Epidermal melanocyte (primary cell): ENCODE measurements around the gene BCDIN3D.
"Not testable (repeated sequence)": the region's sequence is repeated elsewhere in the genome, so short reads cannot be mapped to it uniquely, and the experiment has no call there.

Experiments
- DNase-seq: peaks from one replicate; pipeline ENCODE4 v3.0.0; 2011; ENCODE audit warnings: low spot score; ENCODE audit not compliant: insufficient read length

The BCDIN3D gene

DNA sequence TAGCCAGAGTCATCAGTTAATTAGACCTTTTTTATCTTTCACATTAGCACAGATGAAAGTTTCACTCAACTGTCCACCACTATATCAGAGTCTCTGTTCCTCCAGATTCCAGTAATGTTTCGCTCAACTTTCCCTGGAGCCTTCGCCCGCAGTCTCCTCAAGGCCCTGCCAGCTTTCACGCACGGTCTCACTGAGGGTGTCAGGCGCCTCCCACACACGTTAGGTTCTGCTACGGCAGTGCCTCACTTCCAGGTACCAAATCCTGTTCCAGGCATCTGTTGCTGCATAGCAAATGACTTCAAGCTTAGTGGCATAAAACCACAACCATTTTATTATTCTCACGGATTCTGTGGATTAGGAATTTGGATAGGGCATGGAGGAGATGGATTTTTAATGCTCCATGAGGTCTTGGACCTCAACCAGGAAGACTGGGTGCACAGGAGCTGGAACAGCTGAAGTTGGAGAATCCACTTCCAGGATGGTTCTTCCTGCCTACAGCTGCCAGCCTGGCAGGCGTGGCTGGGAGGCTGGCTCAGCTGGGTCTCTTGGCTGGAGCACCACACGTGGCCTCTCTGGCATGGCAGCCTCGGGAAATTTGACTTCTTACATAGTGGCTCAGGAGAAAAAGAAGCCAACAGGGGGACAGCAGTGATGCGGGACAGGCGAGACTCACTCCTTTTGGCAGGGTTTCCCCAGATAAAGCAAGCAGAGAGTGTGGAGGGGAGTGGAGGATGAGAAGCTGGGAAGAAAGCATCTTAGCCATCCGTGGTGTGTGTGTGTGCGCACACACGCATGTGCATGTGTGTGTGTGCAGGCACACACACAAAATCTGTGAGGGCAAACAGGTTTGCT lies 21.3 kb upstream of the BCDIN3D start:
- no peak for DNase-seq

DNA sequence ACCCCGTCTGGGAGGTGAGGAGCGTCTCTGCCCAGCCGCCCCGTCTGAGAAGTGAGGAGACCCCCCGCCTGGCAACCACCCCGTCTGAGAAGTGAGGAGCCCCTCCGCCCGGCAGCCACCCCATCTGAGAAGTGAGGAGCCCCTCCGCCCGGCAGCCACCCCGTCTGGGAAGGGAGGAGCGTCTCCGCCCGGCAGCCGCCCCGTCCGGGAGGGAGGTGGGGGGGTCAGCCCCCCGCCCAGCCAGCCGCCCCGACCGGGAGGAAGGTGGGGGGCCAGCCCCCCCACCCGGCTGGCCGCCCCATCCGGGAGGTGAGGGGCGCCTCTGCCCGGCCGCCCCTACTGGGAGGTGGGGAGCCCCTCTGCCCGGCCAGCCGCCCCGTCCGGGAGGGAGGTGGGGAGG lies 18.0 kb upstream of the BCDIN3D start:
- DNase-seq: not testable (repeated sequence)

DNA sequence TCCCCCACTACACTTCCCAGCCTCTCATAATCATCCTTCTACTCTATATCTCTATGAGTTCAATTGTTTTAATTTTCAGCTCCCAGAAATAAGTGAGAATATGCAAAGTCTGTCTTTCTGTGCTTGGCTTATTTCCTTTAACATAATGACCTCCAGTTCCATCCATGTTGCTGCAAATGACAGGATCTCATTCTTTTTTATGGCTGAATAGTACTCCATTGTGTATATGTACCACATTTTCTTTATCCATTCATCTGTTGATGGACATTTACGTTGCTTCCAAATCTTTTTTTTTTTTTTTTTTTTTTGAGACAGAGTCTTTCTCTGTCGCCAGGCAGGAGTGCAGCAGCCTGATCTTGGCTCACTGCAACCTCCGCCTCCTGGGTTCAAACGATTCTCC lies 13.0 kb upstream of the BCDIN3D start:
- not testable (repeated sequence) for DNase-seq

DNA sequence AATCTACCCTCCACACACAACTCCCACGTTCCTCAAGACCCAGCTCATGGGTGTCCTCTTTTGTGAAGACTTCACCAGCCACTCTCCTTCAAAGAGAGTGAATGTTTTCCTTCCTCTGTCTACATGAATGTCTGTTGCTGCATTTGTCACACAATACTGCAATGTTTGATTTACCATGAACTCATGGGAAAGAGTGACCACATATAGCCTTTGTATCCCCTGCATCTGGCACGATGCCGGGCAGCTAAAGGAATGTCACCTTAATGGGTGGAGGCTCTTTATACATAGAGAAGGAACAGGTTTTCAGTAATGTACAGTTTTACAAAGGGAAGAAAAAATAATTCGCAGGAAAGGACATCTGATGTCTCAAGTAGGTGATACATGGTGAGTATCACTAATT lies 12.1 kb upstream of the BCDIN3D start:
- DNase-seq: no peak

DNA sequence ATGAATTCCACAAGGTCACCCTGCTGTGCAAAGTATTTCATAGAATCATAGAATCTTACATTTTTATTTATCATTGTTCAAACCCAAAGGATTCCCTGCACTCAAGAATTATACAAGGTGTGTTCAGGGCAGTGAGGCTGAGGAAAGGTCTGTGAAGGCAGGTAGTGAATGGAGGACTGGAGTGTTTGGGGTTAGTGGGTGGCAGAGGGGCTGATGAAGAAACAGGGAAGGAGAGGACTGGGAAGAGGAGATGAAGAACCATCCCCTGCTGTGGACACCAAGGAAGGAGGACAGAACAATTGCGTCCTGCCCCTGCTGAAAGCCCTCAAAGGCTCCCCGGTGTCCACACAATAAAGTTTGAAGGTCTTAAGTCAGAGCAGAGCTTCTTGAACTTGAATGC lies 10.8 kb upstream of the BCDIN3D start:
- DNase-seq: no peak

- DNase-seq: no peak
These were observed 4.3 kb upstream of the BCDIN3D start for GRCh38 chr12:49847161-49847560.

- DNase-seq: no peak
These were observed 3.1 kb upstream of the BCDIN3D start for GRCh38 chr12:49846032-49846431.

- no peak for DNase-seq
These were observed 1.1 kb upstream of the BCDIN3D start for GRCh38 chr12:49843876-49844437.

GRCh38 chr12:49843411-49843810 lies 505 bp upstream of the BCDIN3D start:
- DNase-seq: no peak

DNA sequence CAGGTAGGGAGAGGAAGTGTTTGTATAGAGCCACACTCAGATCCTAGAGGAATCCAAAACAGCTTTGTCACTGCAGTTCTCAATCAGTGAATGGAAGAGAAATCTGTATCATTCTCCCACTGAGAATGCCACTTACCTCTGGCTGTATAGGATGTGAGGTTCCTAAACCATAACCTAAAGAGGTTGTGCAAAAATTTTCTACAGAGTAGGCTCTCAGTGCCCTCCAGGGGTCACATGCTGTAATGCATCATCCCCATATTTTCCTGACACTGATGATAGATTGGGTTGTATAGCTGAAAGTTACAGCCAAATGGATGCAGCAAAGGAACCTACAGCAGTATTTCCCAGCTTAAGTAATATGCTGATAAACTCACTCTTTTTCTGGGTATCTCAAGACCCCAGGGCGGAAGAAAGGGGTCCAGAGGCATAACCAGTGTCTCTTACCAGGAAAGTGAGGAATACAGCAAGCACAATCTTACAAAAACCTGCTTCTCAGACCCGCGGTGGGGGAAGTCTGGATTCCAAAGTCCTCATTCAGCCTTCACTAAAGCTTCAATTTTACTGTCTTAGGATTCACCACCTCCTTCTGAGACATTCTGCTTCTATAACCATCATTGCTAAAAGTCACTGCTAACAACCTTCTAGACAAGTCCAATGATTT lies 3.8 kb downstream of the BCDIN3D start:
- no peak for DNase-seq

GRCh38 chr12:49832836-49833421 lies 10.0 kb downstream of the BCDIN3D start:
- no peak for DNase-seq

DNA sequence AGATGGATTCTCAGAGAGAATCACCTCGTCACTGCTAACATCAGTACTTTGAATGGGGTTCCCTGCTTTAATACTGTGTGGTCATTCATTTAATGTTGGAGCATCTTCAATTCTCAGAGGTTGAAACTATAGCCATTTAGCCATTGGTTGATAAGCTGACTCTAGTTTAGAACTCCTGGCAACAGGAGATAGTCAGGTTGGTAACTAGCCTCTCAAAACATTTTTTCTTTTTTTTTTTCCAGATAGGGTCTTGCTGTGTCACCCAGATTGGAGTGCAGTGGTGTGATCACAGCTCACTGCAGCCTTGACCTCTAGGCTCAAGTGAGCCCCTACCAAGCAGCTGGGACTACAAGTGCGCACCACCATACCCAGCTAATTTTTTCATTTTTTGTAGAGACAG lies 11.2 kb downstream of the BCDIN3D start:
- DNase-seq: no peak

DNA sequence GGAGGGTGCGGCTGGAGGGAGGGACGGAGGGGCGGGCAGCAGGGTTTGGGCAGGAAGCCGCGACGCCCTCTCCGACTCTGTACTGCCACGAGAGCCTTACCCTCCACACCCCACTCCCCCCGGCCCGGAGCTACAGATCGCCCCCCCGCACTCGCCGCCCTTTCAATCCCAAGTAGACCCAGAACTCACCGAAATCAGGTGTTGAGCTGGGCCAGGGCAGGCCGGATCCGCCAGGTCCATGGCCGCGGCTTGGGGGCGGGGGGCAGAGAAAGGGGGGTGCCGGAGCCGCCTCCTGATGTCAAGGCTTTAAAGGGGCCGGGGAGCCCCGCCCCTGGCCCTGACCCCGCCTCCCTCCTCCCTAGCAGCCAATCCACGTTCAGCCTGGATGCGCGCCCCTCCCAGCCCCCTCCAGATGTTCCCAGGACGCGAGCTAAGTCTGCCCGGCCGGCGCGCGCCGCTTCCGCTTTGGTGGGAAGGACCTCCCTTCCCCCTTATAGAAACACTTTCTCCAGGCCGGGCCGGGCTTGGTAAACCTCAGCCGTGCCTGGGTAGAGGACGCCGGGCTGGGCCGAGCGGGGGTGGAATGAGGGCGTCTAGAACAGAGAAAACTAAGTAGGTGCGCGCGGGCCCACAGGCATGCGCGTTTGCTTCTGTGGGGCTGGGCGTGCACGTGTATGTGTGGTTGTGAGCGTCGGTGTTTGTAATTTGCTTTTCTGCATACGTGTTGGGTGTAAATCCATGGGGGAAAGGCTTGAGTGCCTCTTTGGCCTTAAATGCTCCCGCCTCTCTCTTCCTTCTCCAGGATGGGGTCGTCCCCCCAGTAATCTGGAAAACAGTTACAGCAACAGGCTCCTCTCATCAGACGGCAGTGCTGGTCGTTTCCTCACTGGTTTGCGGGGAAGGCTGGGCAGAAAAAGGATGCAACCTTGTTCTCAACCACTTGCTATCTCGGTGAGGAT lies 14.5 kb downstream of the BCDIN3D start, which contains the start of gene NCKAP5L:
Gene NCKAP5L (minus strand): TSS at position 281 of the 959 bp plus-strand sequence. CDS start 24,369 bp downstream, outside the sequence.
- DNase-seq: peak; percentile 91

DNA sequence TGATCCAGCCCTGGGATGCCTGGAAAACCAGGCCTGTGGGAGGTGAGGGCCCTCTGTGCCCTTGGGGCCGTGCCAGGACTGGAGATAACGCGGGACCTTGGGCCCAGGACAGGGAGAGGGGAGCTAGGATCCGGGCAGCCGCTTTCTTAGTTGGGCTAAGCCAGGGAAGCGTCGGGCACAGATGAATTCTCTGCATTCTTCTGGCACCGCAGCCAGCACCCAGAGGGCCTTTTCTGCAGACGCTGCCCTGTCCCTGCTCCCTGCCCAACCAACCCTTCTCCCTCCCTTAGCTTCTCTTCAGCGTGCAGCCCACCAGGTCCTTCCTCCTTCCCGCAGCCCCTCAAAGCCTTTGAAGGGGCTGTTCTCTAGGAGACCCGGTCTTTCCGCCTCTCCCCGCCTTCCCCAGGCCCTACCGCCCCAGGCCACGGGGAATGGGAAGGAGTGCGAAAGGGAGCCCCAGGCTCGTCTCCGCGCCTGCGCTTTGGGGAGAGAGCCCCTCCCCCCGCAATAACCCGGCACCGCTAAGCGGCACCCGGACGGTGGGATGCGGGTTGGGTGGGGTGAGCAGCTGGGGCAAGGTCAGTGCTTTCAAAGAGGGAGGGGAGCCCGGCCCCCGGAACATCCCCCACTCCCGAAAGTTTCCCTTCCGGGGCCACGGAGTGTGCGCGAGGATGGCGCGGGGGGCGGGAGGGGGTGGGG lies 15.4 kb downstream of the BCDIN3D start:
- DNase-seq: peak; percentile 67

GRCh38 chr12:49827051-49827400 lies 15.9 kb downstream of the BCDIN3D start:
- DNase-seq: no peak

GRCh38 chr12:49825971-49826421 lies 16.9 kb downstream of the BCDIN3D start:
- no peak for DNase-seq

GRCh38 chr12:49825360-49825970 lies 17.4 kb downstream of the BCDIN3D start:
- no peak for DNase-seq

- DNase-seq: no peak
These were observed 18.0 kb downstream of the BCDIN3D start for GRCh38 chr12:49824895-49825294.

DNA sequence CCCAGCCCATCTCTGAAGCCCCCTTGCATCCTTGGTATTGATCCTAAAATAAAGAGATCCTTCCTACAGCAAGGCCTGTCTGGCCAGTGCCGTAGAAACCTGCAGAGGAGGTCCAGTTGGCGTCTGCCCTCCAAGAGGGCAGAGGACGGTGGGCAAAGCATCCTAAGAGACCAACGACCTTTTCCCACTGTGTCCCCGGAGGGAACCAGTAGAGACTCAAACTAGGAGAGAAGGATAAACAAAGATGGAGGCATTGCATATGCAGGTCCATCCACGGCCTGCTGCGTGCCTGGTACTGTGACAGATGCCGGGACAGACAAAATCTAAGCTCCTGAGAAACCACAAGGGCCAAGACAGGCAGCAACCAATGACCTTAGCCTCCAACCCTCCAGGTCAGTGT lies 18.5 kb downstream of the BCDIN3D start:
- no peak for DNase-seq

GRCh38 chr12:49823951-49824350 lies 19.0 kb downstream of the BCDIN3D start:
- DNase-seq: no peak
